CD14-positive monocyte (primary cell): ENCODE results near the gene CALB2. TPM values are rescaled to one million over a fixed set of nuclear protein-coding genes. Genes with fewer than 3 reads are reported as not detected.

Source experiments
- DNase-seq, 3 donors: peaks; one replicate each; pipeline ENCODE4 v3.0.0-alpha.2; 2011 to 2022
- H2AFZ ChIP-seq: 2 replicates; pipeline ENCODE4 v1.6.0; 2012; ENCODE audit warnings: mild to moderate bottlenecking, low read depth, low read length, inconsistent platforms; ENCODE audit not compliant: insufficient read depth, poor library complexity, severe bottlenecking
- H3K27ac ChIP-seq, 2 donors: 1 replicate in 1 of 2; 2 replicates in 1 of 2; pipeline ENCODE4 v1.5.1; 2012 to 2013; ENCODE audit warnings: low read length in 2 of 2, control low read depth in 1 of 2, inconsistent platforms in 1 of 2, low read depth in 1 of 2, mild to moderate bottlenecking in 1 of 2
- H3K27me3 ChIP-seq, 2 donors: one replicate each; pipeline versions ENCODE4 v1.6.0 to v1.6.1; 2011 to 2013; ENCODE audit warnings: low read length in 2 of 2; ENCODE audit not compliant: control insufficient read depth in 2 of 2, insufficient read depth in 2 of 2
- H3K36me3 ChIP-seq, 2 donors: replicated peaks in 1 of 2; 1 replicate in 1 of 2; 2 replicates in 1 of 2; pipeline versions ENCODE4 v1.5.1 to v1.6.1; 2012 to 2013; ENCODE audit warnings: low read length in 2 of 2, control low read depth in 1 of 2, inconsistent platforms in 1 of 2, mild to moderate bottlenecking in 1 of 2; ENCODE audit not compliant: insufficient read depth in 2 of 2, control insufficient read depth in 1 of 2
- H3K4me1 ChIP-seq, 2 donors: 1 replicate in 1 of 2; 2 replicates in 1 of 2; pipeline versions ENCODE4 v1.5.1 to v1.6.1; 2012 to 2013; ENCODE audit warnings: low read length in 2 of 2, control low read depth in 1 of 2, inconsistent platforms in 1 of 2, mild to moderate bottlenecking in 1 of 2, moderate library complexity in 1 of 2; ENCODE audit not compliant: insufficient read depth in 2 of 2, control insufficient read depth in 1 of 2
- H3K4me2 ChIP-seq: replicated peaks from 2 replicates; pipeline ENCODE3; 2012; ENCODE audit warnings: low read length, moderate library complexity, mild to moderate bottlenecking; ENCODE audit not compliant: poor library complexity, severe bottlenecking; ENCODE audit errors: extremely low read depth
- H3K4me3 ChIP-seq, 3 experiments: fragments of 200-600 bp in 1 of 3; sonication (generic) in 1 of 3; replicated peaks in 1 of 3; 1 replicate in 2 of 3; 2 replicates in 1 of 3; pipeline ENCODE4 v1.5.1; 2011 to 2013; ENCODE audit warnings: low read length in 3 of 3, mild to moderate bottlenecking in 3 of 3, control low read depth in 2 of 3, low read depth in 2 of 3, inconsistent platforms in 1 of 3, moderate library complexity in 1 of 3
- H3K79me2 ChIP-seq: 2 replicates; pipeline ENCODE4 v1.6.0; 2012; ENCODE audit warnings: mild to moderate bottlenecking, control low read depth, inconsistent platforms, low read length, moderate library complexity; ENCODE audit not compliant: insufficient read depth
- H3K9ac ChIP-seq: 2 replicates; pipeline ENCODE4 v1.6.0; 2017; ENCODE audit warnings: low read length, mild to moderate bottlenecking; ENCODE audit not compliant: insufficient read depth, poor library complexity, severe bottlenecking
- H3K9me3 ChIP-seq, 2 donors: replicated peaks in 1 of 2; 1 replicate in 1 of 2; 2 replicates in 1 of 2; pipeline versions ENCODE4 v1.5.1 to v1.6.1; 2012 to 2013; ENCODE audit warnings: low read length in 2 of 2, control low read depth in 1 of 2; ENCODE audit not compliant: control insufficient read depth in 1 of 2, insufficient read depth in 1 of 2
- H4K20me1 ChIP-seq: 2 replicates; pipeline ENCODE4 v1.6.0; 2012; ENCODE audit warnings: mild to moderate bottlenecking, low read length, control low read depth, moderate library complexity; ENCODE audit not compliant: insufficient read depth
- H3K27ac Mint-ChIP-seq, 7 donors: one replicate each; pipeline ENCODE4 v1.8.0; 2020; ENCODE audit warnings: mild to moderate bottlenecking in 7 of 7, mixed read lengths in 7 of 7, moderate library complexity in 6 of 7, inconsistent platforms in 2 of 7
- H3K27me3 Mint-ChIP-seq, 3 donors: one replicate each; pipeline ENCODE4 v1.8.0; 2021 to 2022; ENCODE audit warnings: low read depth in 3 of 3, mild to moderate bottlenecking in 3 of 3, mixed read lengths in 3 of 3, moderate library complexity in 3 of 3, inconsistent platforms in 1 of 3
- H3K36me3 Mint-ChIP-seq, 2 donors: one replicate each; pipeline ENCODE4 v1.8.0; 2020; ENCODE audit warnings: mixed read lengths in 2 of 2, inconsistent platforms in 1 of 2, mild to moderate bottlenecking in 1 of 2
- H3K4me1 Mint-ChIP-seq: one replicate; pipeline ENCODE4 v1.8.0; 2020; ENCODE audit warnings: mild to moderate bottlenecking, mixed read lengths
- H3K4me3 Mint-ChIP-seq, 2 donors: one replicate each; pipeline ENCODE4 v1.8.0; 2020; ENCODE audit warnings: mild to moderate bottlenecking in 2 of 2, mixed read lengths in 2 of 2, moderate library complexity in 1 of 2
- H3K9me3 Mint-ChIP-seq, 7 donors: one replicate each; pipeline ENCODE4 v1.8.0; 2020 to 2022; ENCODE audit warnings: mixed read lengths in 7 of 7, mild to moderate bottlenecking in 6 of 7, moderate library complexity in 6 of 7, inconsistent platforms in 2 of 7
- CTCF ChIP-seq: fragments of 200-600 bp; IDR thresholded peaks from one replicate; pipeline ENCODE4 v1.8.0; 2022; ENCODE audit warnings: antibody characterized with exemption, mild to moderate bottlenecking
- WGBS: methylation state at CpG from one replicate; pipeline ENCODE4 v1.1.5; 2013; ENCODE audit warnings: missing lambda C conversion rate; ENCODE audit not compliant: insufficient coverage; 5-methylcytosine and 5-hydroxymethylcytosine counted together
- intact Hi-C, 2 donors: fragments of 100-400 bp; cut with micrococcal nuclease; formaldehyde crosslinking; loops; one replicate each; pipeline versions ENCODE4 v1.15.0 to v1.15.1; 2023
- polyA plus RNA-seq, 3 donors: library from polyadenylated mRNA; depleted of rRNA in 1 of 3; unstranded in 2 of 3; stranded (reverse) in 1 of 3; fragments of 300-500 nt in 2 of 3; fragments of >200 nt in 1 of 3; fragmentation: Illumina TruSeq in 2 of 3; gene quantifications; 1 replicate in 2 of 3; 2 replicates in 1 of 3; pipeline ENCODE4 v1.2.3, GENCODE V29; 2012 to 2021

Gene CALB2
- polyA plus RNA-seq, 3 donors = not detected

- peaks cover 23 to 54% (median 27%) of the 10 kb centered on the region in 3 donors for H3K27me3 Mint-ChIP-seq
- peak; percentile 24 to 54 (median 48) for DNase-seq
- H3K36me3 ChIP-seq = no peaks in the 10 kb centered on the region
- H3K9me3 Mint-ChIP-seq = no peaks in the 10 kb centered on the region
- H3K36me3 Mint-ChIP-seq = no peaks in the 10 kb centered on the region
- H3K9me3 ChIP-seq = no peaks in the 10 kb centered on the region
- no peak overlapping the region for H3K9ac ChIP-seq
- H3K79me2 ChIP-seq = no peaks in the 10 kb centered on the region
- WGBS = 5% methylated on average over 21 of the region's 24 CpGs
- H3K4me3 ChIP-seq = no peak overlapping the region
- no peak overlapping the region for H3K27ac ChIP-seq
- peak; percentile 94 for TF ChIP-seq CTCF
- H4K20me1 ChIP-seq = no peaks in the 10 kb centered on the region
- peak overlapping the region; percentile 1 for H2AFZ ChIP-seq
- H3K4me1 Mint-ChIP-seq = peaks cover 5% of the 10 kb centered on the region
- no peak overlapping the region for H3K4me3 Mint-ChIP-seq
- no peak overlapping the region for H3K4me2 ChIP-seq
- H3K27ac Mint-ChIP-seq = no peak overlapping the region
- peaks cover 0 to 6% of the 10 kb centered on the region in 2 donors for H3K27me3 ChIP-seq
- intact Hi-C loops = loop anchor here (2.0 to 5.0 kb wide), 4 partner anchors 85 to 200 kb away; no protein-coding TSS in a partner anchor
- H3K4me1 ChIP-seq = no peaks in the 10 kb centered on the region
These were observed 54.0 kb downstream of the CALB2 start for GRCh38 chr16:71412270-71413160.

DNA sequence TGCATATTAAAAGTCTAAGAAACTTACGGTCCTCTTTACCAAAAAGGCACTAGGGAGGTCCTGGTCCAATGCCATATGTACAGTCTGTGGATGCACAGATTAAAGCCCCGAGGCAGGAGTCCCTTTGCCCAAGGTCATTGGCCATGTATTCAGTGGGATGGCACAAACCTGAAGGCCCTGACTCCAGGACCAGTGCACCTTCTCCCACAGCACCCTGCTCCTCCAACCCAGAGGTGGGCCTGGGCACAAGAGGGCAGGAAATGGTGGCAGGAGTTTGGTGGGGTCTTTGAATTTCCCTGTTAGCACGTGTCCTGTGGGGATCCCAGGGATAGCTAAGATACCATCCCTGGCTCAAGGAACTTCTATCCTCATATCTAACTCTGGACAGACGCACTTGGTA lies 54.8 kb downstream of the CALB2 start:
- Histone ChIP-seq H4K20me1 (no peaks in the 10 kb centered on the region), H3K9ac (no peak overlapping the region), H2AFZ (no peak overlapping the region), H3K27me3 (peaks cover 0 to 5% of the 10 kb centered on the region in 2 donors), H3K4me1 (no peaks in the 10 kb centered on the region), H3K9me3 (no peaks in the 10 kb centered on the region), H3K4me2 (no peak overlapping the region), H3K27ac (no peak overlapping the region), H3K4me3 (no peak overlapping the region), H3K36me3 (no peaks in the 10 kb centered on the region), H3K79me2 (no peaks in the 10 kb centered on the region)
- TF ChIP-seq CTCF = no peak
- Mint-ChIP-seq H3K4me3 (no peak overlapping the region), H3K36me3 (no peaks in the 10 kb centered on the region), H3K9me3 (no peaks in the 10 kb centered on the region), H3K4me1 (peaks cover 1% of the 10 kb centered on the region), H3K27me3 (peaks cover 23 to 47% (median 27%) of the 10 kb centered on the region in 3 donors), H3K27ac (no peak overlapping the region)
- intact Hi-C loops = loop anchor here (2.0 to 5.0 kb wide), 4 partner anchors 84 to 199 kb away; no protein-coding TSS in a partner anchor
- no peak for DNase-seq
- WGBS = no CpG with 5 or more reads among the region's 4 CpGs
